SKM-1 treated with dmso at 0.1 percent for 144 hours (cell line): ENCODE data around the gene GABARAPL2.

ENCODE experiments used
- DNase-seq: peaks from one replicate; lab custom pipeline; 2025; ENCODE audit not compliant: unreplicated experiment; lab: John Stamatoyannopoulos, UW

GABARAPL2 gene

GRCh38 chr16:75552951-75553350 lies 13.2 kb upstream of the GABARAPL2 start:
- no peak for DNase-seq

- no peak for DNase-seq
Observed at GRCh38 chr16:75555213-75555706, 10.9 kb upstream of the GABARAPL2 start.

- DNase-seq, result peak; percentile 81
Observed at GRCh38 chr16:75555707-75556430, 10.3 kb upstream of the GABARAPL2 start, which contains the start of gene TMEM231. TSS of gene TMEM231 (minus strand) at chr16:75556252. CDS start at chr16:75556209, 43 bp downstream.

- no peak for DNase-seq
Observed at GRCh38 chr16:75556431-75556950, 9.7 kb upstream of the GABARAPL2 start.

GRCh38 chr16:75558846-75559401 lies 7.3 kb upstream of the GABARAPL2 start:
- DNase-seq, result no peak

GRCh38 chr16:75559564-75560372 lies 6.4 kb upstream of the GABARAPL2 start:
- no peak for DNase-seq

- DNase-seq, result no peak
Observed at GRCh38 chr16:75565640-75566039, 539 bp upstream of the GABARAPL2 start.

GRCh38 chr16:75566758-75567255 lies 628 bp downstream of the GABARAPL2 start:
- no peak for DNase-seq

GRCh38 chr16:75567911-75568310 lies 1.7 kb downstream of the GABARAPL2 start:
- no peak for DNase-seq

GRCh38 chr16:75570396-75571065 lies 4.4 kb downstream of the GABARAPL2 start:
- no peak for DNase-seq

GRCh38 chr16:75572864-75573542 lies 6.8 kb downstream of the GABARAPL2 start:
- DNase-seq, result no peak

- no peak for DNase-seq
Observed at GRCh38 chr16:75573955-75574354, 7.8 kb downstream of the GABARAPL2 start.

- no peak for DNase-seq
Observed at GRCh38 chr16:75575958-75576357, 9.8 kb downstream of the GABARAPL2 start.

GRCh38 chr16:75576384-75576811 lies 10.2 kb downstream of the GABARAPL2 start:
- DNase-seq, result no peak

- no peak for DNase-seq
Observed at GRCh38 chr16:75578212-75578611, 12.0 kb downstream of the GABARAPL2 start.

GRCh38 chr16:75578725-75579124 lies 12.5 kb downstream of the GABARAPL2 start:
- no peak for DNase-seq

- DNase-seq, result no peak
Observed at GRCh38 chr16:75579281-75579834, 13.2 kb downstream of the GABARAPL2 start.

GRCh38 chr16:75584108-75584507 lies 17.9 kb downstream of the GABARAPL2 start:
- no peak for DNase-seq

- DNase-seq, result no peak
Observed at GRCh38 chr16:75588716-75589115, 22.5 kb downstream of the GABARAPL2 start.

- DNase-seq, result no peak
Observed at GRCh38 chr16:75589306-75589705, 23.1 kb downstream of the GABARAPL2 start.
